Liver (tissue), 9 donors: ENCODE results near the gene KDM1B. TPM values are rescaled to one million over a fixed set of nuclear protein-coding genes. Genes with fewer than 3 reads are reported as not detected.

Experiments used
- DNase-seq: peaks from one replicate; pipeline ENCODE4 v3.0.0-alpha.2; 2017; ENCODE audit warnings: low spot score
- H3K27ac ChIP-seq, 2 donors: one replicate each; pipeline ENCODE4 v1.7.0; 2013; ENCODE audit warnings: inconsistent platforms in 2 of 2, low read length in 2 of 2, control low read depth in 1 of 2, low read depth in 1 of 2, mild to moderate bottlenecking in 1 of 2
- H3K27me3 ChIP-seq, 4 donors: one replicate each; pipeline versions ENCODE4 v1.6.1 to v1.7.0; 2013; ENCODE audit warnings: low read length in 3 of 4, inconsistent platforms in 1 of 4, mild to moderate bottlenecking in 1 of 4, moderate library complexity in 1 of 4; ENCODE audit not compliant: control insufficient read depth in 4 of 4, insufficient read depth in 4 of 4
- H3K36me3 ChIP-seq, 4 donors: one replicate each; pipeline versions ENCODE4 v1.6.1 to v1.7.0; 2013; ENCODE audit warnings: low read length in 3 of 4, mild to moderate bottlenecking in 3 of 4, low read depth in 1 of 4, moderate library complexity in 1 of 4; ENCODE audit not compliant: control insufficient read depth in 4 of 4, insufficient read depth in 3 of 4
- H3K4me1 ChIP-seq, 4 donors: one replicate each; pipeline versions ENCODE4 v1.6.1 to v1.7.0; 2013; ENCODE audit warnings: low read length in 3 of 4, mild to moderate bottlenecking in 3 of 4, moderate library complexity in 1 of 4; ENCODE audit not compliant: control insufficient read depth in 4 of 4, insufficient read depth in 4 of 4
- H3K4me3 ChIP-seq, 3 donors: one replicate each; pipeline versions ENCODE4 v1.6.1 to v1.7.0; 2013; ENCODE audit warnings: low read length in 3 of 3, control low read depth in 1 of 3, low read depth in 1 of 3, mild to moderate bottlenecking in 1 of 3
- H3K9ac ChIP-seq, 2 donors: one replicate each; pipeline ENCODE4 v1.7.0; 2013; ENCODE audit warnings: low read length in 2 of 2, mild to moderate bottlenecking in 2 of 2, moderate library complexity in 2 of 2, control low read depth in 1 of 2, low read depth in 1 of 2
- H3K9me3 ChIP-seq, 4 donors: one replicate each; pipeline versions ENCODE4 v1.6.1 to v1.7.0; 2013; ENCODE audit warnings: low read length in 3 of 4; ENCODE audit not compliant: control insufficient read depth in 4 of 4
- EGR1 ChIP-seq, 2 donors: IDR thresholded peaks; 2 replicates each; pipeline ENCODE4 v1.6.1; 2016 to 2018; ENCODE audit warnings: antibody characterized with exemption in 2 of 2, low read depth in 2 of 2
- FOXA1 ChIP-seq: IDR thresholded peaks from 2 replicates; pipeline ENCODE4 v1.6.1; 2016; ENCODE audit warnings: antibody characterized with exemption
- GABPA ChIP-seq, 2 donors: IDR thresholded peaks in 1 of 2; conservative IDR thresholded peaks in 1 of 2; 2 replicates each; pipeline ENCODE4 v1.6.1; 2016; ENCODE audit warnings: antibody characterized with exemption in 2 of 2, mild to moderate bottlenecking in 1 of 2, moderate library complexity in 1 of 2
- HNF4G ChIP-seq: IDR thresholded peaks from 2 replicates; pipeline ENCODE4 v1.6.1; 2016; ENCODE audit warnings: antibody characterized with exemption
- RAD21 ChIP-seq, 2 donors: IDR thresholded peaks; 2 replicates each; pipeline ENCODE4 v1.6.1; 2016; ENCODE audit warnings: antibody characterized with exemption in 2 of 2, mild to moderate bottlenecking in 2 of 2
- RXRA ChIP-seq, 2 donors: IDR thresholded peaks; 2 replicates each; pipeline ENCODE4 v1.6.1; 2017 to 2018; ENCODE audit warnings: antibody characterized with exemption in 2 of 2, mild to moderate bottlenecking in 1 of 2
- SP1 ChIP-seq: IDR thresholded peaks from 2 replicates; pipeline ENCODE4 v1.6.1; 2018; ENCODE audit warnings: antibody characterized with exemption, mild to moderate bottlenecking
- TAF1 ChIP-seq: conservative IDR thresholded peaks from 2 replicates; pipeline ENCODE4 v1.6.1; 2016; ENCODE audit warnings: antibody characterized with exemption, mild to moderate bottlenecking
- YY1 ChIP-seq: IDR thresholded peaks from 2 replicates; pipeline ENCODE4 v1.6.1; 2016; ENCODE audit warnings: antibody characterized with exemption, mild to moderate bottlenecking
- WGBS: extraction: QIAGEN DNeasy Blood & Tissue Kit; methylation state at CpG from one replicate; pipeline ENCODE4 v1.1.7; 2013; 5-methylcytosine and 5-hydroxymethylcytosine counted together
- polyA plus RNA-seq, 2 donors: library from polyadenylated mRNA; stranded (reverse) in 1 of 2; unstranded in 1 of 2; fragments of 200-250 nt in 1 of 2; fragments of >200 nt in 1 of 2; fragmentation: Nextera tagmentation in 1 of 2; extraction: Ambion mirVana in 1 of 2; gene quantifications; one replicate each; pipeline versions ENCODE4 v1.2.1 to v1.2.3, GENCODE V29; 2013 to 2015
- total RNA-seq, 2 donors: library from RNA; depleted of rRNA; stranded (reverse); fragments of >200 nt; gene quantifications; one replicate each; pipeline ENCODE4 v1.2.3, GENCODE V29; 2014
- TF ChIP-seq, protein P1 (sequence below): IDR thresholded peaks from 2 replicates; pipeline ENCODE4 v1.6.1; 2016; ENCODE audit warnings: antibody characterized with exemption
- TF ChIP-seq, protein P2 (sequence below): IDR thresholded peaks from 2 replicates; pipeline ENCODE4 v1.6.1; 2016; ENCODE audit warnings: antibody characterized with exemption
- TF ChIP-seq, protein P3 (sequence below): fragments of 150-350 bp; IDR thresholded peaks from 2 replicates; pipeline ENCODE4 v1.5.1; 2017; ENCODE audit warnings: improper control_type of control experiment, low read depth, low read length; ENCODE audit not compliant: missing input control
- donor health status: healthy.
- donor health status: healthy.
- donor health status: healthy.
- donor health status: healthy.
- donor health status: healthy.

KDM1B gene
- total and polyA plus RNA-seq, 4 donors: 1.6 to 10.2 (median 6.7) TPM

DNA sequence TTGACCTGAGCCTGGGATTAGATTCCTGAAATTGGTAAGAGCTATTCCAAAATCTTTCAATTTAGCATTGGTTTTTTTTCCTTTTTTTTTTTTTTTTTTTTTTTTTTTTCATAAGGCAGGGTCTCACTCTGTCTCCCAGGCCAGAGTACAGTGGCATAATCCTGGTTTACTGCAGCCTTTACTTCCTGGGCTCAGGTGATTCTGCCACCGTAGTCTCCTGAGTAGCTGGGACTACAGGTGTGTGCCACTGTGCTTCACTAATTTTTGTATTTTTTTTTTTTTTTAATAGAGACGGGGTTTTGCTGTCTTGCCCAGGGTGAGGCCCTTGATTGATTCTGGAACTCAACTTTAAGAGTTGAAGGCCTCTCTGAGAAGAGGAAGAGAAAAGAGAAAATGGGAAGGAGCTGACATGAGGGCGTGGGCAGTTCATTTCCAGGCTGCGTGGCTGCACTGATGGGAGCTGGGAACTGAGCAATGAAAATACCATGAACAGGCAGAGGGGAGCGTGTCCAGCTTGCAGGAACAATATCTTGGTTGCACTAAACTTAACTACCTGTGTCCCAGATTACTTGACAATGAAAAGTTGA, 24.6 kb downstream of the KDM1B start:
- no peaks in the 10 kb centered on the region for H3K27me3 ChIP-seq
- DNase-seq: no peak
- no peak overlapping the region for H3K9ac ChIP-seq
- H3K9me3 ChIP-seq: no peaks in the 10 kb centered on the region
- TF ChIP-seq, protein P1, sequence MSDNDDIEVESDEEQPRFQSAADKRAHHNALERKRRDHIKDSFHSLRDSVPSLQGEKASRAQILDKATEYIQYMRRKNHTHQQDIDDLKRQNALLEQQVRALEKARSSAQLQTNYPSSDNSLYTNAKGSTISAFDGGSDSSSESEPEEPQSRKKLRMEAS: no peak
- TF ChIP-seq EGR1 (IDR thresholded peaks at IDR 0.05; ENCODE audit: low read depth in 2 of 2) (no peak), YY1 (no peak), RXRA (IDR thresholded peaks at IDR 0.05) (no peak), HNF4G (no peak), SP1 (no peak), GABPA (IDR thresholded peaks at IDR 0.05 in 1 of 2, conservative IDR thresholded peaks at IDR 0.05 in 1 of 2) (no peak), RAD21 (IDR thresholded peaks at IDR 0.05) (no peak), TAF1 (no peak), FOXA1 (no peak)
- TF ChIP-seq, protein P2, sequence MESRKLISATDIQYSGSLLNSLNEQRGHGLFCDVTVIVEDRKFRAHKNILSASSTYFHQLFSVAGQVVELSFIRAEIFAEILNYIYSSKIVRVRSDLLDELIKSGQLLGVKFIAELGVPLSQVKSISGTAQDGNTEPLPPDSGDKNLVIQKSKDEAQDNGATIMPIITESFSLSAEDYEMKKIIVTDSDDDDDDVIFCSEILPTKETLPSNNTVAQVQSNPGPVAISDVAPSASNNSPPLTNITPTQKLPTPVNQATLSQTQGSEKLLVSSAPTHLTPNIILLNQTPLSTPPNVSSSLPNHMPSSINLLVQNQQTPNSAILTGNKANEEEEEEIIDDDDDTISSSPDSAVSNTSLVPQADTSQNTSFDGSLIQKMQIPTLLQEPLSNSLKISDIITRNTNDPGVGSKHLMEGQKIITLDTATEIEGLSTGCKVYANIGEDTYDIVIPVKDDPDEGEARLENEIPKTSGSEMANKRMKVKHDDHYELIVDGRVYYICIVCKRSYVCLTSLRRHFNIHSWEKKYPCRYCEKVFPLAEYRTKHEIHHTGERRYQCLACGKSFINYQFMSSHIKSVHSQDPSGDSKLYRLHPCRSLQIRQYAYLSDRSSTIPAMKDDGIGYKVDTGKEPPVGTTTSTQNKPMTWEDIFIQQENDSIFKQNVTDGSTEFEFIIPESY: no peak
- H3K4me3 ChIP-seq: no peak overlapping the region
- 84% methylated on average over 5 of the region's 5 CpGs for WGBS
- no peak overlapping the region for H3K27ac ChIP-seq
- H3K36me3 ChIP-seq: no peaks in the 10 kb centered on the region
- H3K4me1 ChIP-seq: no peaks in the 10 kb centered on the region

DNA sequence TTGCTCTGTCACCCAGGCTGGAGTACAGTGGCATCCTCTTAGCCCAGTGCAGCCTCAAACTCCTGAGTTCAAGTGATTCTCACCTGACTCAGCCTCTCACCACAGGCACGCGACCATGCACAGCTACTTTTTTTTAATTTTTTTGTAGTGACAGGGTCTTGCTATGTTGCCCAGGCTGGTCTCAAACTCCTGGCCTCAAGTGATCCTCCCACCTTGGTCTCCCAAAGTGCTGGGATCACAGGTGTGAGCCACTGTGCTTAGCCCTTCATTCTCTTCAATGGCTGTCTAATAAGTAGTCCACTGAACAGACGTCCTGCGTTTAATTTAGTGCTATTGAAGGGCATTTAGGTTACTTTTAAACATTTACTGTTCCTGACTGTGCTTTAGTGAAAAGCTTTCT, 27.3 kb downstream of the KDM1B start:
- Histone ChIP-seq H3K9ac (no peak overlapping the region), H3K9me3 (no peaks in the 10 kb centered on the region), H3K4me3 (no peak overlapping the region), H3K36me3 (peaks cover 0 to under 1% (median 0%) of the 10 kb centered on the region in 4 donors), H3K27ac (no peak overlapping the region), H3K27me3 (no peaks in the 10 kb centered on the region), H3K4me1 (peaks cover 0 to 5% (median 0%) of the 10 kb centered on the region in 4 donors)
- WGBS: 66% methylated on average over 4 of the region's 4 CpGs
- TF ChIP-seq, protein P3, sequence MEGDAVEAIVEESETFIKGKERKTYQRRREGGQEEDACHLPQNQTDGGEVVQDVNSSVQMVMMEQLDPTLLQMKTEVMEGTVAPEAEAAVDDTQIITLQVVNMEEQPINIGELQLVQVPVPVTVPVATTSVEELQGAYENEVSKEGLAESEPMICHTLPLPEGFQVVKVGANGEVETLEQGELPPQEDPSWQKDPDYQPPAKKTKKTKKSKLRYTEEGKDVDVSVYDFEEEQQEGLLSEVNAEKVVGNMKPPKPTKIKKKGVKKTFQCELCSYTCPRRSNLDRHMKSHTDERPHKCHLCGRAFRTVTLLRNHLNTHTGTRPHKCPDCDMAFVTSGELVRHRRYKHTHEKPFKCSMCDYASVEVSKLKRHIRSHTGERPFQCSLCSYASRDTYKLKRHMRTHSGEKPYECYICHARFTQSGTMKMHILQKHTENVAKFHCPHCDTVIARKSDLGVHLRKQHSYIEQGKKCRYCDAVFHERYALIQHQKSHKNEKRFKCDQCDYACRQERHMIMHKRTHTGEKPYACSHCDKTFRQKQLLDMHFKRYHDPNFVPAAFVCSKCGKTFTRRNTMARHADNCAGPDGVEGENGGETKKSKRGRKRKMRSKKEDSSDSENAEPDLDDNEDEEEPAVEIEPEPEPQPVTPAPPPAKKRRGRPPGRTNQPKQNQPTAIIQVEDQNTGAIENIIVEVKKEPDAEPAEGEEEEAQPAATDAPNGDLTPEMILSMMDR: no peak
- no peak for DNase-seq

DNA sequence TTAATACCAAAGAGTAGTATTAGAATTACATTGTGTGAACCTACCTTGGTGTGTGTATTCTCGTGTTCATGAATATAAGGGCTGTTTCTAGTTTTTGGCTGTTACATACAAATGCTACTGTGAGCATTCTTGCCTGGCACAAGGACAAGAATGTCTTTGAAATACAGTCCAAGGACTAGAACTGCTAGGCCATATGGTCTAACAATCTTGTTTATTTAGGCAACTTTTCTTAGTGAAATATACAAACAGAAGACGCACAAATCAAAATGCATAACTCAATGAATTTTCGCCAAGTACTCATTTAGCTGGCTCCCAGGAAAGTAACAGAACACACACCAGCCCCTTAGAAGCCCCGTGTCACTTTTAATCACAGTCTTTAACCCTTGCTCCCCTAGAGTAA, 28.5 kb downstream of the KDM1B start:
- 63% methylated on average over 4 of the region's 4 CpGs for WGBS
- Histone ChIP-seq H3K4me3 (no peak overlapping the region), H3K27ac (no peak overlapping the region), H3K9me3 (no peaks in the 10 kb centered on the region), H3K9ac (no peak overlapping the region), H3K27me3 (no peaks in the 10 kb centered on the region), H3K4me1 (peaks cover 0 to 5% (median 0%) of the 10 kb centered on the region in 4 donors), H3K36me3 (peaks cover 0 to 3% (median 0%) of the 10 kb centered on the region in 4 donors)
- DNase-seq: no peak
- no peak for TF ChIP-seq RAD21 (IDR thresholded peaks at IDR 0.05)
